Neural cell (in vitro differentiated cells): Measurements from ENCODE around the gene TAPBPL. TPM values are rescaled to one million over a fixed set of nuclear protein-coding genes. Genes with fewer than 3 reads are reported as not detected.

Source experiments
- H2AFZ ChIP-seq: fragments of 200-600, 300-800 bp; sonication (generic), shearing (Covaris generic); 2 replicates; pipeline ENCODE4 v1.6.0; 2014; ENCODE audit warnings: low read depth, mild to moderate bottlenecking, antibody characterized with exemption, low read length, moderate library complexity
- H3F3A ChIP-seq: fragments of 200-600 bp; shearing (Covaris generic); 2 replicates; pipeline ENCODE4 v1.6.1; 2016; ENCODE audit warnings: mild to moderate bottlenecking, moderate library complexity, mixed read lengths, antibody characterized with exemption, low read length; ENCODE audit not compliant: insufficient read depth, poor library complexity, severe bottlenecking
- H3K27ac ChIP-seq: fragments of 200-600, 300-800 bp; sonication (generic), shearing (Covaris generic); 2 replicates; pipeline ENCODE4 v1.5.1; 2014; ENCODE audit warnings: mild to moderate bottlenecking, low read length, moderate library complexity
- H3K27me3 ChIP-seq: fragments of 300-800, 200-600 bp; sonication (generic), shearing (Covaris generic); 2 replicates; pipeline ENCODE4 v1.6.0; 2014; ENCODE audit warnings: mild to moderate bottlenecking, low read depth, low read length, moderate library complexity; ENCODE audit not compliant: insufficient read depth
- H3K36me3 ChIP-seq: fragments of 300-800, 200-600 bp; sonication (generic), shearing (Covaris generic); 2 replicates; pipeline ENCODE4 v1.5.1; 2014; ENCODE audit warnings: mild to moderate bottlenecking, antibody characterized with exemption, low read length, moderate library complexity; ENCODE audit not compliant: insufficient read depth
- H3K4me2 ChIP-seq: fragments of 300-800, 200-600 bp; sonication (generic), shearing (Covaris generic); 2 replicates; pipeline ENCODE4 v1.6.0; 2014; ENCODE audit warnings: mild to moderate bottlenecking, low read length
- H3K4me3 ChIP-seq: fragments of 300-800, 200-600 bp; sonication (generic), shearing (Covaris generic); 2 replicates; pipeline ENCODE4 v1.5.1; 2014; ENCODE audit warnings: mild to moderate bottlenecking, low read length, moderate library complexity
- H3K79me2 ChIP-seq: fragments of 200-600 bp; shearing (Covaris generic); replicated peaks from 2 replicates; pipeline ENCODE4 v1.6.0; 2014; ENCODE audit warnings: mild to moderate bottlenecking, low read length, moderate library complexity; ENCODE audit not compliant: insufficient read depth
- H3K9ac ChIP-seq: fragments of 300-800, 200-600 bp; sonication (generic), shearing (Covaris generic); 2 replicates; pipeline ENCODE4 v1.6.1; 2016; ENCODE audit warnings: mild to moderate bottlenecking, low read length, mixed read lengths
- H3K9me2 ChIP-seq: fragments of 200-600 bp; shearing (Covaris generic); 2 replicates; pipeline ENCODE4 v1.6.1; 2016; ENCODE audit warnings: mild to moderate bottlenecking, low read length, mixed read lengths; ENCODE audit not compliant: insufficient read depth
- H3K9me3 ChIP-seq: fragments of 200-600, 300-800 bp; sonication (generic), shearing (Covaris generic); 2 replicates; pipeline ENCODE4 v1.6.1; 2016; ENCODE audit warnings: mild to moderate bottlenecking, mixed run types, low read length, moderate library complexity, mixed read lengths
- H4K20me1 ChIP-seq: fragments of 200-600 bp; shearing (Covaris generic); 2 replicates; pipeline ENCODE4 v1.6.1; 2016; ENCODE audit warnings: mild to moderate bottlenecking, mixed run types; ENCODE audit not compliant: insufficient read depth
- EP300 ChIP-seq: fragments of 450-650 bp; conservative IDR thresholded peaks from 2 replicates; pipeline ENCODE4 v1.6.1; 2014; ENCODE audit warnings: antibody characterized with exemption, mild to moderate bottlenecking, moderate library complexity; ENCODE audit not compliant: poor library complexity, severe bottlenecking
- MXI1 ChIP-seq: fragments of 450-650 bp; conservative IDR thresholded peaks from 2 replicates; pipeline ENCODE4 v1.6.1; 2014; ENCODE audit warnings: antibody characterized with exemption, mild to moderate bottlenecking; ENCODE audit not compliant: poor library complexity, severe bottlenecking
- POLR2AphosphoS5 ChIP-seq: IDR thresholded peaks from 2 replicates; pipeline ENCODE4 v1.6.1; 2012
- RAD21 ChIP-seq: fragments of 450-650 bp; conservative IDR thresholded peaks from 2 replicates; pipeline ENCODE4 v1.6.1; 2014; ENCODE audit warnings: antibody characterized with exemption, mild to moderate bottlenecking, moderate library complexity
- TAF1 ChIP-seq: IDR thresholded peaks from 2 replicates; pipeline ENCODE4 v1.6.1; 2012; ENCODE audit warnings: low read depth
- polyA plus RNA-seq: library from polyadenylated mRNA; depleted of rRNA; stranded (reverse); fragments of >200 nt; gene quantifications from 2 replicates; pipeline ENCODE4 v1.2.3, GENCODE V29; 2014
- TF ChIP-seq, protein P1 (sequence below): IDR thresholded peaks from 2 replicates; pipeline ENCODE4 v1.6.1; 2012; ENCODE audit warnings: borderline replicate concordance
- TF ChIP-seq, protein P2 (sequence below): fragments of 450-650 bp; IDR thresholded peaks from 2 replicates; pipeline ENCODE4 v1.5.1; 2014; ENCODE audit warnings: antibody characterized with exemption, mild to moderate bottlenecking, moderate library complexity; ENCODE audit not compliant: poor library complexity, severe bottlenecking

TAPBPL gene
- polyA plus RNA-seq, 1 donor from 2014 or later = not detected

DNA sequence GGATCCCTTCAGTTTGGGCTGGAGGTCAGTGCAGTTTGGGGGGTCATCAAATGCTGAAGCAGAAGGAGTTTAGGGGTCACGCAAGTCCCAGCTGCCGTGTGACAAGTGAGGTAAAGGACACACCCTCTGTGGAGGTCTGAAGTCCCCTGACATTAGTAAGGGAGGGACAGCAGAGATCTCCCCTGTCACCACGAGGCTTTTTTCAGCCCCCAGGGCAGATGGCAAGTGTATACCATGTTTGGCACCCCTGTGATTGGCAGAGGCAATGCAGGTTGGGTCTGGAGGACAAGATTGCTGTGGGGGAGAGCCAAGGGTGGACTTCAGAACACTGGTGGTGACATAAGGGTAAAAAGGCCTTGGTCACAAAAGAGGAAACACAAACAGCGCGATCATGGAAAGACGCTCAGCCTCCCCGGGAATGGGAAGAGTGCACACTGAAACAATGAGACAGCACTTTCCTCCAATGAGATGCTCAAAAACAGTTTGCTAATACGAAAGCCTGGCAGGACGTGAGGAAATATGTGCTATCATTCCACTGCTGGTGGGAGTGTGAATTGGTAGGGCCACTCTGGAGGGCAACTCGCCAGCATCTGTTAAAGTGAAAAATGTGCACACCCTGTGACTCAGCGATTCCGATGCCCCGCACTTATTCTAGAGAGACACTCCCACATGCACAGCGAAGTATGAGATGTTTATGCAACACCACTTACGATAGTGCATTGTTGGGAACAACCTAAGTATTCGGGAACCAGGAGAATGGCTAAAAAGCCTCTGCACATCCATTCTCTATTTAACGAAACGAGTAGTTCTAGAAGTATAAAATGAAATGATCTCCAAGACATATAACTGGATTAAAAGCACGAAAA lies 21.5 kb upstream of the TAPBPL start:
- Histone ChIP-seq H3K4me2 (no peak overlapping the region), H2AFZ (no peak overlapping the region), H3K9ac (no peak overlapping the region), H4K20me1 (no peaks in the 10 kb centered on the region), H3K9me2 (no peaks in the 10 kb centered on the region), H3K27ac (no peak overlapping the region), H3K27me3 (no peaks in the 10 kb centered on the region), H3K36me3 (no peaks in the 10 kb centered on the region), H3K9me3 (no peaks in the 10 kb centered on the region), H3K4me3 (no peak overlapping the region), H3F3A (no peaks in the 10 kb centered on the region), H3K79me2 (no peaks in the 10 kb centered on the region)
- TF ChIP-seq EP300 = no peak

DNA sequence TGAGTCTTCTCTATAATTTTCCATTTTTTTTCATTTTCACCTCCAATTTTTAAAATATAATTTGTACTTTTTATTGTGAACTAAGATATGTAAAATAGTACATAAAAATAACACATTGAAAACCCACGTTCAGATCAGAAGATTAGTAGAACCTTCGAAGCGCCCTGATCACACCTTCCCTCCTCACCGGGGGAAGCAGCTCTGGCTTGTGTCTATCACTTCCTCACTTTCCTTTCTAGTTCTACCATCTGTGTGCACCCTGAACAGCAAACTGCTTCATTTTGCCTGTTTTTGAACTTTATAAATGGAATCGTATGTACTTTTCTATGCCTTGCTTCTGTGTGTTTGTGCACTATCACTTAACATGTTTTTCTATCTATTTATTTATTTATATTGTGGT lies 18.9 kb upstream of the TAPBPL start:
- H3K79me2 ChIP-seq = no peaks in the 10 kb centered on the region
- no peaks in the 10 kb centered on the region for H3K9me2 ChIP-seq
- H3K4me3 ChIP-seq = no peak overlapping the region
- no peak overlapping the region for H3K27ac ChIP-seq
- no peaks in the 10 kb centered on the region for H3K27me3 ChIP-seq
- H3F3A ChIP-seq = no peaks in the 10 kb centered on the region
- TF ChIP-seq RAD21 = no peak
- TF ChIP-seq, protein P1, sequence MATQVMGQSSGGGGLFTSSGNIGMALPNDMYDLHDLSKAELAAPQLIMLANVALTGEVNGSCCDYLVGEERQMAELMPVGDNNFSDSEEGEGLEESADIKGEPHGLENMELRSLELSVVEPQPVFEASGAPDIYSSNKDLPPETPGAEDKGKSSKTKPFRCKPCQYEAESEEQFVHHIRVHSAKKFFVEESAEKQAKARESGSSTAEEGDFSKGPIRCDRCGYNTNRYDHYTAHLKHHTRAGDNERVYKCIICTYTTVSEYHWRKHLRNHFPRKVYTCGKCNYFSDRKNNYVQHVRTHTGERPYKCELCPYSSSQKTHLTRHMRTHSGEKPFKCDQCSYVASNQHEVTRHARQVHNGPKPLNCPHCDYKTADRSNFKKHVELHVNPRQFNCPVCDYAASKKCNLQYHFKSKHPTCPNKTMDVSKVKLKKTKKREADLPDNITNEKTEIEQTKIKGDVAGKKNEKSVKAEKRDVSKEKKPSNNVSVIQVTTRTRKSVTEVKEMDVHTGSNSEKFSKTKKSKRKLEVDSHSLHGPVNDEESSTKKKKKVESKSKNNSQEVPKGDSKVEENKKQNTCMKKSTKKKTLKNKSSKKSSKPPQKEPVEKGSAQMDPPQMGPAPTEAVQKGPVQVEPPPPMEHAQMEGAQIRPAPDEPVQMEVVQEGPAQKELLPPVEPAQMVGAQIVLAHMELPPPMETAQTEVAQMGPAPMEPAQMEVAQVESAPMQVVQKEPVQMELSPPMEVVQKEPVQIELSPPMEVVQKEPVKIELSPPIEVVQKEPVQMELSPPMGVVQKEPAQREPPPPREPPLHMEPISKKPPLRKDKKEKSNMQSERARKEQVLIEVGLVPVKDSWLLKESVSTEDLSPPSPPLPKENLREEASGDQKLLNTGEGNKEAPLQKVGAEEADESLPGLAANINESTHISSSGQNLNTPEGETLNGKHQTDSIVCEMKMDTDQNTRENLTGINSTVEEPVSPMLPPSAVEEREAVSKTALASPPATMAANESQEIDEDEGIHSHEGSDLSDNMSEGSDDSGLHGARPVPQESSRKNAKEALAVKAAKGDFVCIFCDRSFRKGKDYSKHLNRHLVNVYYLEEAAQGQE = no peak
- no peak for TF ChIP-seq POLR2AphosphoS5
- TF ChIP-seq, protein P2, sequence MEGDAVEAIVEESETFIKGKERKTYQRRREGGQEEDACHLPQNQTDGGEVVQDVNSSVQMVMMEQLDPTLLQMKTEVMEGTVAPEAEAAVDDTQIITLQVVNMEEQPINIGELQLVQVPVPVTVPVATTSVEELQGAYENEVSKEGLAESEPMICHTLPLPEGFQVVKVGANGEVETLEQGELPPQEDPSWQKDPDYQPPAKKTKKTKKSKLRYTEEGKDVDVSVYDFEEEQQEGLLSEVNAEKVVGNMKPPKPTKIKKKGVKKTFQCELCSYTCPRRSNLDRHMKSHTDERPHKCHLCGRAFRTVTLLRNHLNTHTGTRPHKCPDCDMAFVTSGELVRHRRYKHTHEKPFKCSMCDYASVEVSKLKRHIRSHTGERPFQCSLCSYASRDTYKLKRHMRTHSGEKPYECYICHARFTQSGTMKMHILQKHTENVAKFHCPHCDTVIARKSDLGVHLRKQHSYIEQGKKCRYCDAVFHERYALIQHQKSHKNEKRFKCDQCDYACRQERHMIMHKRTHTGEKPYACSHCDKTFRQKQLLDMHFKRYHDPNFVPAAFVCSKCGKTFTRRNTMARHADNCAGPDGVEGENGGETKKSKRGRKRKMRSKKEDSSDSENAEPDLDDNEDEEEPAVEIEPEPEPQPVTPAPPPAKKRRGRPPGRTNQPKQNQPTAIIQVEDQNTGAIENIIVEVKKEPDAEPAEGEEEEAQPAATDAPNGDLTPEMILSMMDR = no peak
- TF ChIP-seq MXI1 = no peak
- no peak for TF ChIP-seq TAF1
- H4K20me1 ChIP-seq = no peaks in the 10 kb centered on the region
- H3K36me3 ChIP-seq = no peaks in the 10 kb centered on the region
- no peaks in the 10 kb centered on the region for H3K9me3 ChIP-seq
- H2AFZ ChIP-seq = no peak overlapping the region
- H3K4me2 ChIP-seq = no peak overlapping the region
- no peak overlapping the region for H3K9ac ChIP-seq
